Lung (tissue), 12 donors: Measurements from ENCODE around the gene GIT1. TPM values are rescaled to one million over a fixed set of nuclear protein-coding genes. Genes with fewer than 3 reads are reported as not detected.
A peak's percentile ranks its signal among the peaks of the same experiment; 100 is the strongest.

Experiments
- ATAC-seq: fragments of 200-7000 bp; cut with Tn5 transposase; one replicate; pipeline ENCODE4 v1.9.1; 2020; ENCODE audit warnings: moderate number of reproducible peaks; ENCODE audit not compliant: insufficient read depth, low FRiP score
- DNase-seq, 3 donors: peaks; one replicate each; pipeline ENCODE4 v3.0.0-alpha.2; 2013 to 2017
- H3K27ac ChIP-seq, 2 donors: one replicate each; pipeline ENCODE4 v1.5.1; 2013; ENCODE audit warnings: mild to moderate bottlenecking in 2 of 2, moderate library complexity in 2 of 2, control low read depth in 1 of 2, inconsistent platforms in 1 of 2, low read depth in 1 of 2, low read length in 1 of 2
- H3K27me3 ChIP-seq, 3 donors: one replicate each; pipeline ENCODE4 v1.5.1; 2013; ENCODE audit warnings: low read length in 2 of 3; ENCODE audit not compliant: control insufficient read depth in 3 of 3, insufficient read depth in 3 of 3
- H3K36me3 ChIP-seq, 4 donors: one replicate each; pipeline ENCODE4 v1.5.1; 2013; ENCODE audit warnings: low read length in 4 of 4, mild to moderate bottlenecking in 1 of 4, moderate library complexity in 1 of 4; ENCODE audit not compliant: control insufficient read depth in 4 of 4, insufficient read depth in 4 of 4
- H3K4me1 ChIP-seq, 5 donors: one replicate each; pipeline ENCODE4 v1.5.1; 2013; ENCODE audit warnings: low read length in 5 of 5, mild to moderate bottlenecking in 2 of 5, moderate library complexity in 1 of 5; ENCODE audit not compliant: control insufficient read depth in 5 of 5, insufficient read depth in 5 of 5
- H3K4me3 ChIP-seq: one replicate; pipeline ENCODE4 v1.5.1; 2013; ENCODE audit warnings: mild to moderate bottlenecking, control low read depth, moderate library complexity
- H3K9ac ChIP-seq, 2 donors: one replicate each; pipeline ENCODE4 v1.5.1; 2013; ENCODE audit warnings: low read length in 2 of 2, control low read depth in 1 of 2; ENCODE audit not compliant: insufficient read depth in 1 of 2
- H3K9me3 ChIP-seq, 4 donors: one replicate each; pipeline ENCODE4 v1.5.1; 2013; ENCODE audit warnings: low read length in 3 of 4, mild to moderate bottlenecking in 1 of 4, moderate library complexity in 1 of 4; ENCODE audit not compliant: control insufficient read depth in 4 of 4, insufficient read depth in 3 of 4
- CTCF ChIP-seq: IDR thresholded peaks from 2 replicates; pipeline ENCODE4 v1.5.1; 2012; ENCODE audit warnings: mild to moderate bottlenecking; ENCODE audit errors: control extremely low read depth, extremely low read depth
- WGBS, 2 donors: extraction: QIAGEN DNeasy Blood & Tissue Kit; methylation state at CpG; one replicate each; pipeline ENCODE4 v1.1.7; 2013; 5-methylcytosine and 5-hydroxymethylcytosine counted together
- polyA plus RNA-seq, 2 donors: library from polyadenylated mRNA; stranded (reverse); fragments of 200-250 nt; gene quantifications; one replicate each; pipeline ENCODE4 v1.2.1, GENCODE V29; 2013
- total RNA-seq, 2 donors: library from RNA; depleted of rRNA in 1 of 2; stranded (reverse); fragments of >200 nt in 1 of 2; gene quantifications; one replicate each; pipeline ENCODE4 v1.2.1, GENCODE V29; 2014 to 2021
- donor health status: control.
- donor health status: control.
- donor health status: Bipolar disorder and iron deficiency.
- donor health status: healthy.
- donor health status: DM: yes; HTN: yes; CAD: no.

GIT1 gene
- total and polyA plus RNA-seq, 4 donors, result 29.8 to 49.9 (median 41.2) TPM

- peaks cover 3 to 33% (median 16%) of the 10 kb centered on the region in 4 donors for H3K36me3 ChIP-seq
- no peaks in the 10 kb centered on the region for H3K9me3 ChIP-seq
- peaks cover 0 to 24% (median 6%) of the 10 kb centered on the region in 5 donors for H3K4me1 ChIP-seq
- WGBS, 2 donors, result 92 to 97% methylated on average over 6 of the region's 6 CpGs
- no peak overlapping the region for H3K27ac ChIP-seq
- no peak overlapping the region for H3K9ac ChIP-seq
- DNase-seq (no peak), ATAC-seq (no peak)
- H3K27me3 ChIP-seq, result no peaks in the 10 kb centered on the region
- H3K4me3 ChIP-seq, result no peak overlapping the region
- no peak for TF ChIP-seq CTCF
These were observed 18.0 kb downstream of the GIT1 start for GRCh38 chr17:29571486-29571882.

- TF ChIP-seq CTCF, result no peak
- DNase-seq (no peak), ATAC-seq (no peak)
- no peaks in the 10 kb centered on the region for H3K9me3 ChIP-seq
- no peak overlapping the region for H3K4me3 ChIP-seq
- H3K9ac ChIP-seq, result no peak overlapping the region
- peaks cover 0 to 33% (median 6%) of the 10 kb centered on the region in 5 donors for H3K4me1 ChIP-seq
- WGBS, 2 donors, result 73 to 90% methylated on average over 7 of the region's 7 CpGs
- peaks cover 3 to 23% (median 11%) of the 10 kb centered on the region in 4 donors for H3K36me3 ChIP-seq
- H3K27ac ChIP-seq, result no peak overlapping the region
- H3K27me3 ChIP-seq, result peaks cover 0 to 5% (median 4%) of the 10 kb centered on the region in 3 donors
These were observed 18.9 kb downstream of the GIT1 start for GRCh38 chr17:29570521-29570920.

GRCh38 chr17:29569245-29569950, 20.1 kb downstream of the GIT1 start:
- Histone ChIP-seq H3K9ac (peak overlapping the region in 1 of 2 donors; percentile 54), H3K9me3 (no peaks in the 10 kb centered on the region), H3K36me3 (peaks cover 0 to 13% (median 8%) of the 10 kb centered on the region in 4 donors), H3K27me3 (peaks cover 0 to 10% (median 6%) of the 10 kb centered on the region in 3 donors), H3K4me1 (peaks cover 0 to 33% (median 6%) of the 10 kb centered on the region in 5 donors), H3K4me3 (peak overlapping the region; percentile 48), H3K27ac (peak overlapping the region; percentile 67 to 86)
- ATAC-seq, result no peak
- DNase-seq, result no peak
- 69 to 70% methylated on average over 14 of the region's 14 CpGs for WGBS, 2 donors
- TF ChIP-seq CTCF, result no peak
